H9 (cell line): Measurements from ENCODE around the gene OR52N1. TPM values are rescaled to one million over a fixed set of nuclear protein-coding genes. Genes with fewer than 3 reads are reported as not detected.

ENCODE experiments used
- DNase-seq: peaks from one replicate; pipeline ENCODE4 v3.0.0-alpha.2; 2017
- H2AFZ ChIP-seq: one replicate; pipeline ENCODE4 v1.6.1; 2013; ENCODE audit warnings: mild to moderate bottlenecking, low read length, control low read depth, moderate library complexity
- H2AK5ac ChIP-seq: 2 replicates; pipeline ENCODE4 v1.6.1; 2013; ENCODE audit warnings: low read length, control low read depth, mixed read lengths; ENCODE audit not compliant: insufficient read length
- H2BK120ac ChIP-seq: one replicate; pipeline ENCODE4 v1.6.1; 2013; ENCODE audit warnings: low read depth, mild to moderate bottlenecking, low read length, control low read depth, inconsistent platforms; ENCODE audit not compliant: poor library complexity, severe bottlenecking
- H2BK12ac ChIP-seq: 2 replicates; pipeline ENCODE4 v1.6.1; 2013; ENCODE audit warnings: low read length, control low read depth, mixed read lengths, low read depth; ENCODE audit not compliant: insufficient read length
- H2BK15ac ChIP-seq: 2 replicates; pipeline ENCODE4 v1.6.1; 2013; ENCODE audit warnings: low read depth, low read length, control low read depth
- H2BK20ac ChIP-seq: one replicate; pipeline ENCODE4 v1.6.1; 2013; ENCODE audit warnings: low read depth, mild to moderate bottlenecking, low read length, control low read depth, inconsistent platforms; ENCODE audit not compliant: poor library complexity, severe bottlenecking
- H2BK5ac ChIP-seq: 2 replicates; pipeline ENCODE4 v1.6.1; 2013; ENCODE audit warnings: low read length, control low read depth, mixed read lengths; ENCODE audit not compliant: insufficient read length
- H3K14ac ChIP-seq: 2 replicates; pipeline ENCODE4 v1.6.1; 2013; ENCODE audit warnings: low read length, control low read depth; ENCODE audit not compliant: insufficient read depth
- H3K18ac ChIP-seq: 2 replicates; pipeline ENCODE4 v1.6.1; 2013; ENCODE audit warnings: low read depth, mild to moderate bottlenecking, mixed read lengths, low read length, control low read depth; ENCODE audit not compliant: insufficient read length
- H3K23ac ChIP-seq: 2 replicates; pipeline ENCODE4 v1.6.1; 2013; ENCODE audit warnings: low read length, control low read depth, mixed read lengths, low read depth; ENCODE audit not compliant: insufficient read length
- H3K23me2 ChIP-seq: 2 replicates; pipeline ENCODE4 v1.6.1; 2013; ENCODE audit warnings: low read depth, mild to moderate bottlenecking, mixed read lengths, low read length, control low read depth; ENCODE audit not compliant: insufficient read length, poor library complexity, severe bottlenecking
- H3K27ac ChIP-seq: 2 replicates; pipeline ENCODE4 v1.5.1; 2013; ENCODE audit warnings: low read length, control low read depth, mixed read lengths, low read depth; ENCODE audit not compliant: insufficient read length
- H3K27me3 ChIP-seq: 2 replicates; pipeline ENCODE4 v1.6.1; 2013; ENCODE audit warnings: low read length, control low read depth, inconsistent platforms; ENCODE audit not compliant: insufficient read depth
- H3K4ac ChIP-seq: 2 replicates; pipeline ENCODE4 v1.6.1; 2013; ENCODE audit warnings: low read depth, mild to moderate bottlenecking, control low read depth, inconsistent platforms, low read length, moderate library complexity
- H3K4me1 ChIP-seq: 2 replicates; pipeline ENCODE4 v1.6.1; 2013; ENCODE audit warnings: low read length, control low read depth, inconsistent platforms; ENCODE audit not compliant: insufficient read depth
- H3K4me2 ChIP-seq: 2 replicates; pipeline ENCODE4 v1.6.1; 2013; ENCODE audit warnings: low read length, control low read depth, mixed read lengths; ENCODE audit not compliant: insufficient read length, insufficient read depth
- H3K56ac ChIP-seq: 2 replicates; pipeline ENCODE4 v1.6.1; 2013; ENCODE audit warnings: low read depth, mild to moderate bottlenecking, mixed read lengths, low read length, control low read depth; ENCODE audit not compliant: insufficient read length
- H3K79me1 ChIP-seq: 2 replicates; pipeline ENCODE4 v1.6.1; 2013; ENCODE audit warnings: low read depth, mild to moderate bottlenecking, moderate library complexity, low read length, control low read depth, inconsistent platforms; ENCODE audit not compliant: insufficient read depth, poor library complexity, severe bottlenecking
- H3K79me2 ChIP-seq: 2 replicates; pipeline ENCODE4 v1.6.1; 2013; ENCODE audit warnings: low read length, control low read depth, inconsistent platforms; ENCODE audit not compliant: insufficient read depth
- H3K9ac ChIP-seq: 2 replicates; pipeline ENCODE4 v1.6.1; 2013; ENCODE audit warnings: low read length, control low read depth, mixed read lengths; ENCODE audit not compliant: insufficient read length; ENCODE audit errors: extremely low read depth
- H3K9me3 ChIP-seq: one replicate; pipeline ENCODE4 v1.6.1; 2013; ENCODE audit warnings: low read depth, low read length, inconsistent platforms; ENCODE audit not compliant: control insufficient read depth
- H3T11ph ChIP-seq: one replicate; pipeline ENCODE4 v1.6.1; 2013; ENCODE audit warnings: mild to moderate bottlenecking, low read length, control low read depth, inconsistent platforms
- H4K20me1 ChIP-seq: one replicate; pipeline ENCODE4 v1.6.1; 2013; ENCODE audit not compliant: control insufficient read depth, insufficient read length, insufficient read depth
- H4K5ac ChIP-seq: 2 replicates; pipeline ENCODE4 v1.6.1; 2013; ENCODE audit warnings: low read depth, mild to moderate bottlenecking, mixed read lengths, low read length, control low read depth; ENCODE audit not compliant: insufficient read length
- H4K8ac ChIP-seq: replicated peaks from 2 replicates; pipeline ENCODE4 v1.6.1; 2013; ENCODE audit warnings: low read length, control low read depth, mixed read lengths, low read depth; ENCODE audit not compliant: insufficient read length
- H4K91ac ChIP-seq: 2 replicates; pipeline ENCODE4 v1.6.1; 2013; ENCODE audit warnings: low read depth, mild to moderate bottlenecking, moderate library complexity, mixed read lengths, low read length, control low read depth; ENCODE audit not compliant: insufficient read length
- H3K27ac Mint-ChIP-seq, 3 experiments: 2 replicates in 2 of 3; 3 replicates in 1 of 3; pipeline ENCODE4 v1.8.0; 2020 to 2021; ENCODE audit warnings: mixed read lengths in 3 of 3, mild to moderate bottlenecking in 1 of 3, moderate library complexity in 1 of 3
- H3K27me3 Mint-ChIP-seq: 2 replicates; pipeline ENCODE4 v1.8.0; 2021; ENCODE audit warnings: low read depth, mild to moderate bottlenecking, moderate library complexity, mixed read lengths
- H3K36me3 Mint-ChIP-seq, 3 experiments: 2 replicates in 2 of 3; 3 replicates in 1 of 3; pipeline ENCODE4 v1.8.0; 2020 to 2021; ENCODE audit warnings: low read depth in 3 of 3, mixed read lengths in 3 of 3; ENCODE audit not compliant: insufficient read depth in 1 of 3
- H3K4me1 Mint-ChIP-seq, 2 experiments: 2 replicates each; pipeline ENCODE4 v1.8.0; 2020; ENCODE audit warnings: mixed read lengths in 2 of 2
- H3K4me3 Mint-ChIP-seq, 2 experiments: 2 replicates in 1 of 2; 3 replicates in 1 of 2; pipeline ENCODE4 v1.8.0; 2020 to 2021; ENCODE audit warnings: mild to moderate bottlenecking in 2 of 2, mixed read lengths in 2 of 2, moderate library complexity in 1 of 2
- H3K9me3 Mint-ChIP-seq, 2 experiments: 2 replicates in 1 of 2; 3 replicates in 1 of 2; pipeline ENCODE4 v1.8.0; 2020; ENCODE audit warnings: mild to moderate bottlenecking in 2 of 2, mixed read lengths in 2 of 2, moderate library complexity in 1 of 2
- CTCF ChIP-seq: fragments of 200-600 bp; sonication (generic); conservative IDR thresholded peaks from 3 replicates; pipeline ENCODE4 v1.8.0; 2021; ENCODE audit warnings: antibody characterized with exemption, mild to moderate bottlenecking
- total RNA-seq: library from RNA; stranded (reverse); gene quantifications from 2 replicates; pipeline ENCODE4 v1.2.1, GENCODE V29; 2021

Gene OR52N1
- total RNA-seq, 1 experiment from 2014 or later = not detected

DNA sequence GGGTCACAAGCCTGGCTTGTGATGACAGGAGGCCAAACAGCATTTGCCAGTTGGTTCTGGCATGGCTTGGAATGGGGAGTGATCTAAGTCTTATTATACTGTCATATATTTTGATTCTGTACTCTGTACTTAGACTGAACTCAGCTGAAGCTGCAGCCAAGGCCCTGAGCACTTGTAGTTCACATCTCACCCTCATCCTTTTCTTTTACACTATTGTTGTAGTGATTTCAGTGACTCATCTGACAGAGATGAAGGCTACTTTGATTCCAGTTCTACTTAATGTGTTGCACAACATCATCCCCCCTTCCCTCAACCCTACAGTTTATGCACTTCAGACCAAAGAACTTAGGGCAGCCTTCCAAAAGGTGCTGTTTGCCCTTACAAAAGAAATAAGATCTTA is 54.0 kb downstream of the OR52N1 start:
- no peak overlapping the region for H3K4ac ChIP-seq
- H2AFZ ChIP-seq = no peak overlapping the region
- no peak overlapping the region for H3K18ac ChIP-seq
- no peak overlapping the region for H2BK5ac ChIP-seq
- no peaks in the 10 kb centered on the region for H3K27me3 Mint-ChIP-seq
- no peak overlapping the region for H4K8ac ChIP-seq
- H3K23ac ChIP-seq = no peak overlapping the region
- H3K79me1 ChIP-seq = no peaks in the 10 kb centered on the region
- H3K9ac ChIP-seq = no peak overlapping the region
- 0 out of 4 replicates have a peak, but pooled peaks cover 0 to 2% of the 10 kb centered on the region in 2 experiments for H3K4me1 Mint-ChIP-seq
- H3K4me3 Mint-ChIP-seq = no peak overlapping the region
- H3K23me2 ChIP-seq = no peaks in the 10 kb centered on the region
- H3K79me2 ChIP-seq = no peaks in the 10 kb centered on the region
- DNase-seq = no peak
- no peak overlapping the region for H2BK15ac ChIP-seq
- H3K27me3 ChIP-seq = no peaks in the 10 kb centered on the region
- no peaks in the 10 kb centered on the region for H3K9me3 ChIP-seq
- no peak for TF ChIP-seq CTCF
- no peaks in the 10 kb centered on the region for H3K36me3 Mint-ChIP-seq
- H3K14ac ChIP-seq = no peak overlapping the region
- no peak overlapping the region for H2BK20ac ChIP-seq
- no peak overlapping the region for H3T11ph ChIP-seq
- no peak overlapping the region for H2BK120ac ChIP-seq
- H4K91ac ChIP-seq = no peak overlapping the region
- H3K27ac Mint-ChIP-seq = no peak overlapping the region
- H2BK12ac ChIP-seq = no peak overlapping the region
- no peak overlapping the region for H3K27ac ChIP-seq
- no peak overlapping the region for H2AK5ac ChIP-seq
- no peaks in the 10 kb centered on the region for H4K20me1 ChIP-seq
- no peaks in the 10 kb centered on the region for H3K4me1 ChIP-seq
- no peak overlapping the region for H3K4me2 ChIP-seq
- H3K56ac ChIP-seq = no peak overlapping the region
- H3K9me3 Mint-ChIP-seq = no peaks in the 10 kb centered on the region
- no peak overlapping the region for H4K5ac ChIP-seq

Other genes with a start within 250 kb of the OR52N1 start
- gene OR52H1, start 242.7 kb downstream of the OR52N1 start, total RNA-seq = not detected in 2 replicates
- not detected in 2 replicates for gene OR52B6, start 210.4 kb downstream of the OR52N1 start, total RNA-seq
- gene TRIM6, start 194.6 kb downstream of the OR52N1 start, total RNA-seq = 14.1 and 17.9 TPM in 2 replicates
- 0.35 and 0.59 TPM in 2 replicates for gene TRIM34, start 166.3 kb downstream of the OR52N1 start, total RNA-seq
- gene TRIM5, start 106.2 kb downstream of the OR52N1 start, total RNA-seq = 21.3 and 21.5 TPM in 2 replicates
- gene TRIM22, start 101.5 kb downstream of the OR52N1 start, total RNA-seq = 78.6 and 79.9 TPM in 2 replicates
- gene OR56B1, start 54.8 kb downstream of the OR52N1 start, total RNA-seq = not detected in 2 replicates
- not detected in 2 replicates for gene OR52N4, start 37.0 kb downstream of the OR52N1 start, total RNA-seq
- not detected in 2 replicates for gene OR52N5, start 7.9 kb downstream of the OR52N1 start, total RNA-seq
- gene OR52N2, start 17.7 kb upstream of the OR52N1 start, total RNA-seq = not detected in 2 replicates
- gene OR52E6, start 50.6 kb upstream of the OR52N1 start, total RNA-seq = not detected in 2 replicates
- gene OR52E8, start 66.4 kb upstream of the OR52N1 start, total RNA-seq = not detected in 2 replicates
- not detected in 2 replicates for gene OR52E4, start 89.4 kb upstream of the OR52N1 start, total RNA-seq
- not detected in 2 replicates for gene OR52E5, start 101.9 kb upstream of the OR52N1 start, total RNA-seq
- gene OR56A3, start 151.0 kb upstream of the OR52N1 start, total RNA-seq = not detected in 2 replicates
- not detected in 2 replicates for gene OR56A5, start 177.2 kb upstream of the OR52N1 start, total RNA-seq
- gene OR52L1, start 195.7 kb upstream of the OR52N1 start, total RNA-seq = not detected in 2 replicates
- gene OR56A4, start 215.7 kb upstream of the OR52N1 start, total RNA-seq = not detected in 2 replicates
- gene OR56A1, start 239.5 kb upstream of the OR52N1 start, total RNA-seq = 0.07 TPM in 2 replicates